ENCODE results near the gene KRCC1. TPM values are rescaled to one million over a fixed set of nuclear protein-coding genes. Genes with fewer than 3 reads are reported as not detected.
"Not testable (repeated sequence)": the region's sequence is repeated elsewhere in the genome, so short reads cannot be mapped to it uniquely, and the experiment has no call there.

KRCC1 gene
- total RNA-seq, 2 experiments from 2014 or later, result 10.8 to 11.1 TPM

GRCh38 chr2:87995756-87996155 is 59.8 kb downstream of the KRCC1 start:
- CTCF ChIA-PET, result interaction anchor here (0.7 kb wide), 1 partner anchor 65 kb away, joined by 3 read pairs; no protein-coding TSS in a partner anchor

GRCh38 chr2:87994304-87994850 is 61.2 kb downstream of the KRCC1 start:
- intact Hi-C loops (cut with micrococcal nuclease); H3K4me1 Mint-ChIP-seq (ENCODE audit: low read depth); POLR2A ChIA-PET; DNase-seq; H3K36me3 Mint-ChIP-seq (ENCODE audit: low read depth); ATAC-seq; CTCF ChIA-PET; H3K27ac Mint-ChIP-seq; H3K4me3 Mint-ChIP-seq; H3K9me3 Mint-ChIP-seq; H3K27me3 Mint-ChIP-seq: not testable (repeated sequence)

More at GRCh38 chr2:87995756-87996155, 59.8 kb downstream of the KRCC1 start:
- H3K4me3 Mint-ChIP-seq, result no peak overlapping the region
- no peaks in the 10 kb centered on the region for H3K27me3 Mint-ChIP-seq
- DNase-seq (no peak), ATAC-seq (no peak)
- intact Hi-C loops (cut with micrococcal nuclease), result no loop called here
- no peaks in the 10 kb centered on the region for H3K4me1 Mint-ChIP-seq (ENCODE audit: low read depth)
- no peaks in the 10 kb centered on the region for H3K9me3 Mint-ChIP-seq
- H3K36me3 Mint-ChIP-seq (ENCODE audit: low read depth), result no peaks in the 10 kb centered on the region
- no peak for TF ChIP-seq CTCF (IDR thresholded peaks at IDR 0.05)
- POLR2A ChIA-PET, result interaction anchor here (0.6 kb wide), 1 partner anchor 220 kb away, joined by 3 read pairs; no protein-coding TSS in a partner anchor
- no peak overlapping the region for H3K27ac Mint-ChIP-seq

GRCh38 chr2:87992569-87992968 is 63.0 kb downstream of the KRCC1 start:
- H3K4me3 Mint-ChIP-seq; POLR2A ChIA-PET; intact Hi-C loops (cut with micrococcal nuclease); ATAC-seq; H3K36me3 Mint-ChIP-seq (ENCODE audit: low read depth); H3K27ac Mint-ChIP-seq; H3K27me3 Mint-ChIP-seq; CTCF ChIA-PET; H3K9me3 Mint-ChIP-seq; DNase-seq; H3K4me1 Mint-ChIP-seq (ENCODE audit: low read depth): not testable (repeated sequence)

GRCh38 chr2:87987473-87987872 is 68.1 kb downstream of the KRCC1 start:
- H3K27me3 Mint-ChIP-seq; DNase-seq; CTCF ChIA-PET; H3K27ac Mint-ChIP-seq; H3K4me3 Mint-ChIP-seq; POLR2A ChIA-PET; intact Hi-C loops (cut with micrococcal nuclease); H3K36me3 Mint-ChIP-seq (ENCODE audit: low read depth); H3K9me3 Mint-ChIP-seq; H3K4me1 Mint-ChIP-seq (ENCODE audit: low read depth); ATAC-seq: not testable (repeated sequence)

GRCh38 chr2:87985902-87986301 is 69.7 kb downstream of the KRCC1 start:
- DNase-seq; POLR2A ChIA-PET; CTCF ChIA-PET; H3K27me3 Mint-ChIP-seq; H3K4me3 Mint-ChIP-seq; H3K27ac Mint-ChIP-seq; intact Hi-C loops (cut with micrococcal nuclease); ATAC-seq; H3K9me3 Mint-ChIP-seq; H3K4me1 Mint-ChIP-seq (ENCODE audit: low read depth); H3K36me3 Mint-ChIP-seq (ENCODE audit: low read depth): not testable (repeated sequence)

- CTCF ChIA-PET; H3K27ac Mint-ChIP-seq; intact Hi-C loops (cut with micrococcal nuclease); POLR2A ChIA-PET; H3K36me3 Mint-ChIP-seq (ENCODE audit: low read depth); H3K4me1 Mint-ChIP-seq (ENCODE audit: low read depth); DNase-seq; ATAC-seq; H3K9me3 Mint-ChIP-seq; H3K4me3 Mint-ChIP-seq; H3K27me3 Mint-ChIP-seq: not testable (repeated sequence)
Measured at GRCh38 chr2:87981182-87981581, 74.4 kb downstream of the KRCC1 start.

Small RNA genes within 50 kb of the gene (microRNA-seq; reads per million reads assigned to microRNA genes)
- gene MIR4780 (ENCODE audit: borderline microRNAs expressed, borderline replicate concordance), result not detected

Other genes starting within 250 kb of the KRCC1 start
- 1 to 10 TPM; 3.1 to 3.8 TPM for gene RGPD2, start 230.0 kb downstream of the KRCC1 start, total RNA-seq
- gene RNU2-63P, start 39.2 kb downstream of the KRCC1 start, total RNA-seq, result 1 to 10 TPM; 6.0 to 7.6 TPM
- gene SMYD1, start 12.0 kb upstream of the KRCC1 start, total RNA-seq, result not detected
- not detected for gene FABP1, start 72.3 kb upstream of the KRCC1 start, total RNA-seq
- gene THNSL2, start 114.6 kb upstream of the KRCC1 start, total RNA-seq, result under 1 TPM in 1 of 2 experiments, not detected in 1; 0.38 TPM

Data from activated CD8-positive, alpha-beta T cell treated with anti-CD3 and anti-CD28 coated beads for 36 hours (primary cell).